ENCODE results near the gene RPS6KL1.

DNA sequence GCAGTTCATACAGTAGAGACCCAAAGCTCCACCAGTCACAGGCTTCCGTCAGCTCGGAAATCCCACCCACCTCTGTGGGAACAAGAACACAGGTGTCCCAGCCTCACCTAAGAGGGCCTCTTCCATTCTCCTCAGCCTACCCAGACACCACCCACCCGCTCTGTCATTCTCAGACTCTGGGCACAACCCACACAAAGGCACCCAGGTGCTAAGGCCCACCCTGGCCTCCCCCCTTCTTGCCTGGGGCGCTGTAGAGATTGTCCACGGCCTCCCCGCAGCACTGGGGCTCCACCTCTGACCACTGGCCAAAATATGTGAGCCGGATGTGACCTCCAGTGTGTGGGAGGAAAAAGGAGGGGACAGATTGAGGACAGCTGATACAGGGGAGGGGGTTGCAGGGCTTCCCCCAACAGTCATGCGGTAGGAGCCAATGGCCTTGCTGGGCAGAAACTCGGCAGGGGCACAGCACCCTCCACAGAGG is 14.2 kb downstream of the RPS6KL1 start:
- TF ChIP-seq, protein P1, sequence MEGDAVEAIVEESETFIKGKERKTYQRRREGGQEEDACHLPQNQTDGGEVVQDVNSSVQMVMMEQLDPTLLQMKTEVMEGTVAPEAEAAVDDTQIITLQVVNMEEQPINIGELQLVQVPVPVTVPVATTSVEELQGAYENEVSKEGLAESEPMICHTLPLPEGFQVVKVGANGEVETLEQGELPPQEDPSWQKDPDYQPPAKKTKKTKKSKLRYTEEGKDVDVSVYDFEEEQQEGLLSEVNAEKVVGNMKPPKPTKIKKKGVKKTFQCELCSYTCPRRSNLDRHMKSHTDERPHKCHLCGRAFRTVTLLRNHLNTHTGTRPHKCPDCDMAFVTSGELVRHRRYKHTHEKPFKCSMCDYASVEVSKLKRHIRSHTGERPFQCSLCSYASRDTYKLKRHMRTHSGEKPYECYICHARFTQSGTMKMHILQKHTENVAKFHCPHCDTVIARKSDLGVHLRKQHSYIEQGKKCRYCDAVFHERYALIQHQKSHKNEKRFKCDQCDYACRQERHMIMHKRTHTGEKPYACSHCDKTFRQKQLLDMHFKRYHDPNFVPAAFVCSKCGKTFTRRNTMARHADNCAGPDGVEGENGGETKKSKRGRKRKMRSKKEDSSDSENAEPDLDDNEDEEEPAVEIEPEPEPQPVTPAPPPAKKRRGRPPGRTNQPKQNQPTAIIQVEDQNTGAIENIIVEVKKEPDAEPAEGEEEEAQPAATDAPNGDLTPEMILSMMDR (conservative IDR thresholded peaks at IDR 0.05; ENCODE audit: low read depth, low read length): no peak
- TF ChIP-seq EZH2phosphoT487 (IDR thresholded peaks at IDR 0.05; ENCODE audit: borderline replicate concordance, low read length): no peak
